GM12891 (cell line): Measurements from ENCODE around the gene IQGAP2.

Experiments
- PAX5 ChIP-seq: IDR thresholded peaks from 2 replicates; pipeline ENCODE4 v1.6.1; 2011; ENCODE audit warnings: low read length, moderate library complexity, mild to moderate bottlenecking; ENCODE audit not compliant: insufficient read depth, severe bottlenecking
- POLR2A ChIP-seq: IDR thresholded peaks from 2 replicates; pipeline ENCODE4 v1.6.1; 2011; ENCODE audit warnings: low read depth, low read length, control low read depth
- POLR2AphosphoS5 ChIP-seq: IDR thresholded peaks from 2 replicates; pipeline ENCODE4 v1.6.1; 2011; ENCODE audit warnings: low read depth, low read length, control low read depth
- TAF1 ChIP-seq: IDR thresholded peaks from 2 replicates; pipeline ENCODE4 v1.6.1; 2011; ENCODE audit warnings: low read depth, low read length, control low read depth

GRCh38 chr5:76732405-76733048 lies 329.4 kb downstream of the IQGAP2 start:
- no peak for TF ChIP-seq POLR2A
- no peak for TF ChIP-seq TAF1
- no peak for TF ChIP-seq POLR2AphosphoS5
- TF ChIP-seq PAX5, result no peak
